ENCODE data around the gene TYK2. TPM values are rescaled to one million over a fixed set of nuclear protein-coding genes. Genes with fewer than 3 reads are reported as not detected.

Gene TYK2
- total RNA-seq, 1 experiment from 2014 or later = 104 TPM

DNA sequence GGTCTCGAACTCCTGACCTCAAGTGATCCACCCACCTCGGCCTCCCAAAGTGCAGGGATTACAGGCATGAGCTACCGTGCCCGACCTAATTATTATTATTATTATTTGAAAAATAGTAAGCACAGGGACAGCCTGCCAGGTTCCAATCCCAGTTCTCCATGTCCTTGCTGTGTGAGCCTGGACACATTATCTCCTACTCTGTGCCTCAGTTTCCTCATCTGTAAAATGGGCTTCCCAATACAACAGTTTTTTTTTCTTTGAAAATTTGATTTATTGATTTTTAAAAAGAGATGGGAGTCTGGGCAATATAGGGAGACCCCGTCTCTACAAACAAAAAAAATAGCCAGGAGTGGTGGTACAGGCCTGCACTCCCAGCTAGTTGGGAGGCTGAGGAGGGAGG is 74.0 kb downstream of the TYK2 start:
- ChIA-PET CTCF (no interaction called here), POLR2A (interaction anchor here (0.6 kb wide), 1 partner anchor 8 kb away, joined by 6 read pairs; no protein-coding TSS in a partner anchor)
- no peak overlapping the region for H3K4me3 ChIP-seq (ENCODE audit: low read depth in 2 of 2, low read length in 2 of 2)
- in situ Hi-C loops (cut with HindIII; ENCODE audit: low pct_unique_long_range_greater_than_20kb, low sequenced_read_pairs) (no loop called here), intact Hi-C loops (cut with micrococcal nuclease; ENCODE audit: unreplicated experiment) (no loop called here)
- DNase-seq (ENCODE audit: low read depth, low spot score) = no peak
- no TSS peak for BruUV-seq (replicated peaks)
- H3K9me3 ChIP-seq (ENCODE audit: control insufficient read depth, insufficient read depth, low read depth, low read length) = no peaks in the 10 kb centered on the region
- no peaks in the 10 kb centered on the region for H3K4me1 ChIP-seq (ENCODE audit: control insufficient read depth, insufficient read depth, low read length)
- H3K36me3 ChIP-seq (ENCODE audit: control insufficient read depth, insufficient read depth, low read length) = no peaks in the 10 kb centered on the region
- no peaks in the 10 kb centered on the region for H3K27me3 ChIP-seq (ENCODE audit: control insufficient read depth, insufficient read depth, low read length)
- H3K27ac ChIP-seq (ENCODE audit: low read length) = no peak overlapping the region
- no peak for TF ChIP-seq SIN3A (IDR thresholded peaks at IDR 0.05; ENCODE audit: borderline replicate concordance, insufficient read depth, low read depth, low read length)
- no peak for TF ChIP-seq TCF7L2 (IDR thresholded peaks at IDR 0.05; ENCODE audit: low read depth, low read length)
- TF ChIP-seq POLR2AphosphoS5 (IDR thresholded peaks at IDR 0.05; ENCODE audit: low read depth, low read length) = no peak
- TF ChIP-seq, protein P1, sequence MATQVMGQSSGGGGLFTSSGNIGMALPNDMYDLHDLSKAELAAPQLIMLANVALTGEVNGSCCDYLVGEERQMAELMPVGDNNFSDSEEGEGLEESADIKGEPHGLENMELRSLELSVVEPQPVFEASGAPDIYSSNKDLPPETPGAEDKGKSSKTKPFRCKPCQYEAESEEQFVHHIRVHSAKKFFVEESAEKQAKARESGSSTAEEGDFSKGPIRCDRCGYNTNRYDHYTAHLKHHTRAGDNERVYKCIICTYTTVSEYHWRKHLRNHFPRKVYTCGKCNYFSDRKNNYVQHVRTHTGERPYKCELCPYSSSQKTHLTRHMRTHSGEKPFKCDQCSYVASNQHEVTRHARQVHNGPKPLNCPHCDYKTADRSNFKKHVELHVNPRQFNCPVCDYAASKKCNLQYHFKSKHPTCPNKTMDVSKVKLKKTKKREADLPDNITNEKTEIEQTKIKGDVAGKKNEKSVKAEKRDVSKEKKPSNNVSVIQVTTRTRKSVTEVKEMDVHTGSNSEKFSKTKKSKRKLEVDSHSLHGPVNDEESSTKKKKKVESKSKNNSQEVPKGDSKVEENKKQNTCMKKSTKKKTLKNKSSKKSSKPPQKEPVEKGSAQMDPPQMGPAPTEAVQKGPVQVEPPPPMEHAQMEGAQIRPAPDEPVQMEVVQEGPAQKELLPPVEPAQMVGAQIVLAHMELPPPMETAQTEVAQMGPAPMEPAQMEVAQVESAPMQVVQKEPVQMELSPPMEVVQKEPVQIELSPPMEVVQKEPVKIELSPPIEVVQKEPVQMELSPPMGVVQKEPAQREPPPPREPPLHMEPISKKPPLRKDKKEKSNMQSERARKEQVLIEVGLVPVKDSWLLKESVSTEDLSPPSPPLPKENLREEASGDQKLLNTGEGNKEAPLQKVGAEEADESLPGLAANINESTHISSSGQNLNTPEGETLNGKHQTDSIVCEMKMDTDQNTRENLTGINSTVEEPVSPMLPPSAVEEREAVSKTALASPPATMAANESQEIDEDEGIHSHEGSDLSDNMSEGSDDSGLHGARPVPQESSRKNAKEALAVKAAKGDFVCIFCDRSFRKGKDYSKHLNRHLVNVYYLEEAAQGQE (IDR thresholded peaks at IDR 0.05; ENCODE audit: insufficient read depth in 1 of 2, low read depth in 2 of 2, low read length in 1 of 2) = no peak
- TF ChIP-seq, protein P2, sequence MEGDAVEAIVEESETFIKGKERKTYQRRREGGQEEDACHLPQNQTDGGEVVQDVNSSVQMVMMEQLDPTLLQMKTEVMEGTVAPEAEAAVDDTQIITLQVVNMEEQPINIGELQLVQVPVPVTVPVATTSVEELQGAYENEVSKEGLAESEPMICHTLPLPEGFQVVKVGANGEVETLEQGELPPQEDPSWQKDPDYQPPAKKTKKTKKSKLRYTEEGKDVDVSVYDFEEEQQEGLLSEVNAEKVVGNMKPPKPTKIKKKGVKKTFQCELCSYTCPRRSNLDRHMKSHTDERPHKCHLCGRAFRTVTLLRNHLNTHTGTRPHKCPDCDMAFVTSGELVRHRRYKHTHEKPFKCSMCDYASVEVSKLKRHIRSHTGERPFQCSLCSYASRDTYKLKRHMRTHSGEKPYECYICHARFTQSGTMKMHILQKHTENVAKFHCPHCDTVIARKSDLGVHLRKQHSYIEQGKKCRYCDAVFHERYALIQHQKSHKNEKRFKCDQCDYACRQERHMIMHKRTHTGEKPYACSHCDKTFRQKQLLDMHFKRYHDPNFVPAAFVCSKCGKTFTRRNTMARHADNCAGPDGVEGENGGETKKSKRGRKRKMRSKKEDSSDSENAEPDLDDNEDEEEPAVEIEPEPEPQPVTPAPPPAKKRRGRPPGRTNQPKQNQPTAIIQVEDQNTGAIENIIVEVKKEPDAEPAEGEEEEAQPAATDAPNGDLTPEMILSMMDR (IDR thresholded peaks at IDR 0.05) = no peak
- ATAC-seq = no peak

DNA sequence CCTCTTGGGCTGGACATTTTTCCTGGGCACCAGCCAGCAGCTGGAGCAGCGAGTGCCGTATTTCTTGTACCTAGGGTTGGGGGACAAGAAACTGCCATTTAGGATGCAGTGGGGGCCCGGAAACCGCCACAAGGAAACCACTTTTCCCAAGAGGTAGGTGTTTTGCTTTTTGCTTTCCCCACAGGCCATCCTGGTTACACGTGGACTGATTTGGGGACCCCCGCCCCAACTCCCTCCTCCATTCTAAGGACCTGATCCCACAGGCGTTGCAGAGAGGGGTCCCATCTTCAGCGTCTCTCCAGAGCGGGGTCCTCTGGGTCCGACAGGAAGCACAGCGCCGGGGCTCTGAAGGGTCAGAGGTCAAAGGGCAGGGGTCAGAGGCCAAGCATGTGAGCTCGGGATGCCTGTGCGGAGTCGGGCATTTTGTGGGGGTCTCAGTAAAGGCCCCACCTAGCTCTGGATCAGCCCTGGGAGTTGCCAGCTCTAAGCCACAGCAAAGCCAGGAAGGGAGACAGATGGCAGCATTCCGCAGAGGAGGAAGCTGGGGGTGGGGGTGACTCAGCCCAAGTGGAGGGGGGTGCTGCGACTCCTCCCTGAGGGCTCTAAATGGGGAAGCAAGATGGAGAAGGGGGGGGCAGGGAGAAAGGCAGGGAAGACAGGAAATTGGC is 75.1 kb downstream of the TYK2 start:
- CTCF ChIA-PET = interaction anchor here (0.6 kb wide), 1 partner anchor 1928 kb away, joined by 4 read pairs; no protein-coding TSS in a partner anchor
- TF ChIP-seq POLR2AphosphoS5 (IDR thresholded peaks at IDR 0.05; ENCODE audit: low read depth, low read length) = no peak
- TF ChIP-seq, protein P1 (IDR thresholded peaks at IDR 0.05; ENCODE audit: insufficient read depth in 1 of 2, low read depth in 2 of 2, low read length in 1 of 2) = no peak
- TF ChIP-seq, protein P2 (IDR thresholded peaks at IDR 0.05) = no peak
- TF ChIP-seq SIN3A (IDR thresholded peaks at IDR 0.05; ENCODE audit: borderline replicate concordance, insufficient read depth, low read depth, low read length) = no peak
- TF ChIP-seq TCF7L2 (IDR thresholded peaks at IDR 0.05; ENCODE audit: low read depth, low read length) = no peak

More for the DNA sequence above, 75.1 kb downstream of the TYK2 start:
- DNase-seq (ENCODE audit: low read depth, low spot score) = no peak
- in situ Hi-C loops (cut with HindIII; ENCODE audit: low pct_unique_long_range_greater_than_20kb, low sequenced_read_pairs) (no loop called here), intact Hi-C loops (cut with micrococcal nuclease; ENCODE audit: unreplicated experiment) (no loop called here)
- no peaks in the 10 kb centered on the region for H3K36me3 ChIP-seq (ENCODE audit: control insufficient read depth, insufficient read depth, low read length)
- no peaks in the 10 kb centered on the region for H3K4me1 ChIP-seq (ENCODE audit: control insufficient read depth, insufficient read depth, low read length)
- no peaks in the 10 kb centered on the region for H3K27me3 ChIP-seq (ENCODE audit: control insufficient read depth, insufficient read depth, low read length)
- H3K4me3 ChIP-seq (ENCODE audit: low read depth in 2 of 2, low read length in 2 of 2) = no peak overlapping the region
- ATAC-seq = no peak
- POLR2A ChIA-PET = no interaction called here
- BruUV-seq (replicated peaks) = no TSS peak
- no peak overlapping the region for H3K27ac ChIP-seq (ENCODE audit: low read length)
- no peaks in the 10 kb centered on the region for H3K9me3 ChIP-seq (ENCODE audit: control insufficient read depth, insufficient read depth, low read depth, low read length)
